Cerebellar nuclear complex (tissue), 1 donor: ENCODE measurements around the gene DNAJB9.
"Not testable (repeated sequence)": the region's sequence is repeated elsewhere in the genome, so short reads cannot be mapped to it uniquely, and the experiment has no call there.

ENCODE experiments used
- DNase-seq, 2 experiments: peaks; one replicate each; lab custom pipeline; 2025; lab: John Stamatoyannopoulos, UW

Gene DNAJB9

DNA sequence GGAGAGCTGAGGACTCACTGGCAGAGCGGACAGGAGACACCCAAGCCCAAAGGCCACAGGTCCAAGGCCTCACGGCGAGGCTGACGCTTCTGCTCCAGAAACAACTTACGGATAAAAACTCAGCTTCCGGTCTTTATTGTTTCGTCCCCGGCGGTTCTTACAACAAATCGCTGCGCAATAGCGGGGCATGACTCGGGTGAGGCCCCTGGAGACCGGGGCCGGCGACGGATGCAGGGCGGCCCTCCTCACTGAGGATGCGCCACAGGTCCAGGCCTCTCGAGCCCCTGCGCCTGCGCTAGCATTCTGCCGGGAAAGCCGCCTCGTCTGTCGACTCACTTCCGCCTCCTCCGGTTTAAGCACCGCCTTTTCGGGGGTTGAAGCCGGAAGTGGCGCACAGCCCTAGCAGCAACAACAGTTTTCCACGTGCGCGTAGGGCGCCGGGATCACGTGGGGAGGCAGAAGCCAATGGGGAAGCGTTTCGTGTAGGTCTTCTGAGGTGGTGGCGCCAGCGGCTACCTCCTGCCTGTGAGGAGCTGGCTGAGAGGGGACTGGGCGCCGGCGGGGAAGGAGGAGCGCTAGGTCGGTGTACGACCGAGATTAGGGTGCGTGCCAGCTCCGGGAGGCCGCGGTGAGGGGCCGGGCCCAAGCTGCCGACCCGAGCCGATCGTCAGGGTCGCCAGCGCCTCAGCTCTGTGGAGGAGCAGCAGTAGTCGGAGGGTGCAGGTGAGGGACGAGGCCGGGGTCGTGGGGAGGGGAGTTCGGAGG is at the start of gene DNAJB9, which contains the start of gene THAP5:
Gene DNAJB9 (plus strand): TSS at position 494 of the 765 bp plus-strand sequence. CDS start 1,853 bp downstream, outside the sequence.
Gene THAP5 (minus strand): TSS at position 326 of the 765 bp plus-strand sequence. CDS start 137 bp downstream, at position 189.
- DNase-seq = peak; percentile 96 to 99

GRCh38 chr7:108522780-108523179 is 46.9 kb upstream of the DNAJB9 start:
- no peak for DNase-seq

GRCh38 chr7:108525327-108525984 is 44.2 kb upstream of the DNAJB9 start:
- DNase-seq = peak in 1 of 2 experiments; percentile 61

DNA sequence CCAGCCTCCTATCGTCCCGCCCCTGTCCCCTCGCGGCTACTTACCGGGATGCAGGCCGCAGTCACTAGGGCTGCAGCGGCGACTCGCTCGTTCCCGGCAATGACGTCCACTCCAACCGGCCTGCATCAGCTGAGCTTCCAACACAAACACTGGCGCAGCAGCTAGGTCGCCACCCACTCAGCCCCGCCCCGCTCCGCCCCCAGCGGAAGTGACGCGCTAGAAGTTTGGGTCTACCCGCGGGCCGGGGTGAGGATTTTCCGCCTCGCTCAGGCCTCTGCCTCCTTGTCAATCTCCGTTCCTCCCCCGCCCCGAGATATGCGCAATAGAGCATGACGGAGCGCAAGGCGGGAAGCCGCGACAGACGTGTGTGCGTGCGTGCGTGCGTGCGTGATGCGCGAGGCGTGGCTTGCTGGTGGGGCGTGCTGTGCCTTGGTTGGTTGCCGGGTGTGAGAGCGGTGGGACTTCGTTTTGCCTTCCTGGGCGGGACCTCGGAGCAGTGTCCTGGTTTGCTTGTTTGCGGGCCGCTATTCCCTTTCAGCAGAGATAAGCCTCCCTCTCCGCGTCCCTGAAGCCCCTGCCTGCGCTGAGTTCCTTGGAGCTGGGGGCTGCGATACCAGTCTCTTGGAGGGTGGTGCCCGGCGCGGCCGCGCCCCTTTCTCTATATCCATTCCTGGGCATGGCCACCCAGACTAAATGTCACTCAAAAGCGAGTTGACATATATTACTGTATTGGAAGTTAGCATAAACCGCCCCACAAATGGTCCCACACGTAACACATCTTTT is 43.5 kb upstream of the DNAJB9 start, which contains the start of gene PNPLA8:
Gene PNPLA8 (minus strand): TSS at position 151 of the 783 bp plus-strand sequence. CDS start 10,644 bp downstream, outside the sequence.
- DNase-seq = peak; percentile 99 to 100

- no peak for DNase-seq
Measured at GRCh38 chr7:108526768-108527017, 43.0 kb upstream of the DNAJB9 start.

DNA sequence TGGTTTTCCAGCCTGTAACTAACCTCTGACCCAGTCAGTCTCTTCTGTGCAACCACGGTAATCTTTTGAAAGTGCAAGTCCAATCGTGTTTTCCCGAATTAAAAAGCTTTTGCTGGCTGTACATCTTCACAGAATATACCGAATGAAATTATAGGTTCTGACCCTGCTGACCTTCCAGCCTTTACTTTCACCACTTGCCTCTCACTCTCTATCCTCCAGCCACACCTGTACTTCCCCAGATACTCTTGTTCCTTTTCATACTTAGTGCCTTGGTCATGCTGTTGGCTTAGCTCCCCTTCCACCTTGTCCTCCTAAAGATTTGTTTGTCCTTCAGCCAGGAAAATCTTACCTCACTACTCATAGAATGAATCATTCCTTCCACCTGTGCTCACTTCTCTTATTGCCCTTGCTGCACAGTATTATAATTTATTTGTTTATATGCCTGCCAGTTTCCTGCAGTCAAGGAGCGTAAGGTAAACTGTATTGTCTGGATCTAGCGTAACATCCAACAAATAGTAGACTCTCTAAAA is 41.4 kb upstream of the DNAJB9 start:
- DNase-seq = no peak

DNA sequence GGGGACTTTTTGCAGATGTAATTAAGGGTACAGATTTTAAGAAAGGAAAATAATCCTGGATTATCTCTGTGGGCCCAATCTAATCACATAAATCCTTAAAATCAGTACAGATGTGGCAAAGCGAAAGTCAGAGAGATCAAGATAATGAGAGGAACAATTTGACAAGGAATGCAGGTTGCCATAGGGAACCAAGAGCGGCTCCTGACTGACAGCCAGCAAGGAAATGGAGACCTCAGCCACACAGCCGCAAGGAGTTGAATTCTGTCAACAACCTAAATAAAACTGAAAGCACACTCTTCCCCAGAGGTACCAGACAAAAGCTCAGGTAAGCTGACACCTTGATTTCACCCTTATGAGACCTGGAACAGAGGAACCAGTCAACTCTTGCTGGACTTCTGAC is 40.3 kb upstream of the DNAJB9 start:
- no peak for DNase-seq

- DNase-seq = no peak
Measured at GRCh38 chr7:108533712-108534111, 36.0 kb upstream of the DNAJB9 start.

- DNase-seq = no peak
Measured at GRCh38 chr7:108535257-108535656, 34.4 kb upstream of the DNAJB9 start.

GRCh38 chr7:108535744-108536143 is 33.9 kb upstream of the DNAJB9 start:
- no peak for DNase-seq

GRCh38 chr7:108537229-108537628 is 32.4 kb upstream of the DNAJB9 start:
- no peak for DNase-seq

- not testable (repeated sequence) for DNase-seq
Measured at GRCh38 chr7:108538236-108538635, 31.4 kb upstream of the DNAJB9 start.

DNA sequence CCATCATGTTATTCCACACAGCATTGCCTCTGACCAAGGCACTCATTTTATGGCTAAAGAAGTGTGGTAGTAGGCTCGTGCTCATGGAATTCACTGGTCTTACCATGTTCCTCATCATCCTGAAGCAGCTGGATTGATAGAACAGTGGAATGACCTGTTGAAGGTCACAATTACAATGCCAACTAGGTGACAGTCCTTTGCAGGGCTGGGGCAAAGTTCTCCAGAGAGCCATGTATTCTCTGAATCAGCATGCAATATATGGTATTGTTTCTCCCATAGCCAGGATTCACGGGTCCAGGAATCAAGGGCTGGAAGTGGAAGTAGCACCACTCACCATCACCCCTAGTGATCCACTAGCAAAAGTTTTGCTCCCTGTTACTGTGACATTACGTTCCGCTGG is 31.0 kb upstream of the DNAJB9 start:
- not testable (repeated sequence) for DNase-seq

- DNase-seq = no peak
Measured at GRCh38 chr7:108541478-108541877, 28.2 kb upstream of the DNAJB9 start.

DNA sequence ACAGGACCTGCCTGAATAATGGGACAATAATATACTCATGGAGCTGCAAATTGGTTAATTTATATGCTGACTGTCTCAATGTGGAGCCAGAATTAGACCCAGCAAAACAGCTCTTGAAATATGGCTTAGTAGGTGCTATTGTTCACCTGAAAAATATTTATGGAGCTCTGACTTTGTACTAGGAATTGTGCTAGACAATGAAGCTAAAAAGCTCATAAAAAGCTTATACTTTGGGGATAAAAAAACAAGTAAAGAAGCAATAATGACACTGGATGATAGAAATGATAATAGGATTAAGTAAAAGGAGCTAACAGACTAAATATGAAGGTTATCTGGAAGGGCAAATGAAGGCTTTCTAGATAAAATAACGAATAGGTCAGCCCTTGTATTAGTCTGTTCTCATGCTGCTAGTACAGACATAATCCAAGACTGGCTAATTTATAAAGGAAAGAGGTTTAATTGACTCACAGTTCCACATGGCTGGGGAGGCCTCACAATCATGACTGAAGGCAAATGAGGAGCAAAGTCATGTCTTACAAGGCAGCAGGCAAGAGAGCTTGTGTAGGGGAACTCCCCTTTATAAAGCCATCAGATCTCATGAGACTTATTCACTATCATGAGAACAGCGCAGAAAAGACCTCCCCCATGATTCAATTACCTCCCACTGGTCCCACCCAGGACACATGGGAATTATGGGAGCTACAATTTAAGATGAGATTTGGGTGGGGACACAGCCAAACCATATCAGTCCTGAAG is 21.4 kb upstream of the DNAJB9 start:
- DNase-seq = not testable (repeated sequence)

DNA sequence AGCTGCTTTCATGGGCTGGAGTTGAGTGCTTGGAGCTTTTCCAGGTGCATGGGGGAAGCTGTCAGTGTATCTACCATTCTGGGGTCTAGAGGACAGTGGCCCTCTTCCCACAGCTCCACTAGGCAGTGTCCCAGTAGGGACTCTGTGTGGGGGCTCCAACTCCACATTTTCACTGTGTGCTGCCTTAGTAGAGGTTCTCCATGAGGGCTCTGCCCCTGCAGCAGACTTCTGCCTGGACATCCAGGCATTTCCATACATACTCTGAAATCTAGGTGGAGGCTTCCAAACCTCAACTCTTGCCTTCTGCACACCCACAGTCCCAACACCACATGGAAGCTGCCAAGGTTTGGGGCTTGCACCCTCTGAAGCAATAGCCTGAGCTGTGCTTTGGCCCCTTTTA is 13.0 kb upstream of the DNAJB9 start:
- DNase-seq = not testable (repeated sequence)

- DNase-seq = no peak
Measured at GRCh38 chr7:108557191-108557590, 12.5 kb upstream of the DNAJB9 start.

DNA sequence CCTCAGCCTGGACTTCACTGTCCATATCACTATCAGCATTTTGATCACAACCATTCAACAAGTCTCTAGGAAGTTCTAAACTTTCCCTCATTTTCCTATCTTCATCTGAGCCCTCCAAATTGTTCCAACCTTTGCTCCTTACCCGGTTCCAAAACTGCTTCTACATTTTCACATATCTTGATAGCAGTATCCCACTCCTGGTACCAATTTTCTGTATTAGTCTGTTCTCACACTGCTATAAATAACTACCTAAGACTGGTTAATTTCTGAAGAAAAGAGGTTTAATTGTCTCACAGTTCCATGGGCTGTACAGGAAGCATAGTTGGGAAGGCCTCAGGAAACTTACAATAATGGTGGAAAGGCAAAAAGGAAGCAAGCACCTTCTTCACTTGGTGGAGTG is 12.1 kb upstream of the DNAJB9 start:
- no peak for DNase-seq

DNA sequence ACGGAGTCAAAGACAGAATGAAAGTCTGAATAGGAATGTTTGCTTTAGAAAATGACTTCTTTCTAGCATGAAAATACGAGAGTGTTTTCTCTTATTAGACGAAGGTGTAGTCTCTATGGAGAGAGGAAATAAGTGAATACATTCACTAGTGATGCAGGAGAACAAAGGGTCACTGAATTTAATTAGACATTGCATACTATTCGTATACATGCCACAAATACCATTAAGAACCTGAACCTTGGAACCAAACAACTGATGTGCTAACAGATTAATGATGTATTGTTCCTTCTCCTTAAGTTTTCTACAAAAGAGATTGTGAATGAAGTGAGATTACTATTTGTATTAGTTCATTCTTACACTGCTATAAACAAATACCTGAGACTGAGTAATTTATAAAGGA is 10.4 kb upstream of the DNAJB9 start:
- no peak for DNase-seq

- no peak for DNase-seq
Measured at GRCh38 chr7:108561047-108561619, 8.5 kb upstream of the DNAJB9 start.

- no peak for DNase-seq
Measured at GRCh38 chr7:108565987-108566386, 3.7 kb upstream of the DNAJB9 start.
